ENCODE measurements around the gene PNMA1. TPM values are rescaled to one million over a fixed set of nuclear protein-coding genes. Genes with fewer than 3 reads are reported as not detected.

PNMA1 gene
- total RNA-seq, 2 experiments from 2014 or later: 6.0 to 14.5 TPM

- ChIA-PET CTCF (ENCODE audit: unreplicated experiment) (interaction anchor here (1.3 to 1.7 kb wide), 3 partner anchors 15 to 21 kb away, joined by 3 to 4 read pairs (median 4); no protein-coding TSS in a partner anchor), POLR2A (interaction anchor here (0.5 to 4.0 kb wide), 6 partner anchors 9 to 1071 kb away, joined by 3 to 17 read pairs (median 4); no protein-coding TSS in a partner anchor)
- no TSS peak for BruUV-seq (replicated peaks)
- H4K20me1 ChIP-seq (ENCODE audit: insufficient read depth, low read length): peaks cover 70% of the 10 kb centered on the region
- H3K79me2 ChIP-seq (ENCODE audit: insufficient read depth, low read depth, low read length): peaks cover 100% of the 10 kb centered on the region
- peaks cover 38% of the 10 kb centered on the region for H3K36me3 ChIP-seq (ENCODE audit: insufficient read depth, low read length)
- peak overlapping the region; percentile 70 for H3K27ac ChIP-seq (ENCODE audit: low read depth, low read length, poor library complexity, severe bottlenecking)
- no peaks in the 10 kb centered on the region for H3K9me2 ChIP-seq (ENCODE audit: insufficient read depth, low read length)
- peak overlapping the region; percentile 58 for H3K4me3 ChIP-seq (ENCODE audit: low read depth, low read length, poor library complexity, severe bottlenecking)
- peak overlapping the region; percentile 89 for H3K4me2 ChIP-seq (ENCODE audit: low read length)
- no peak for TF ChIP-seq EZH2phosphoT487 (IDR thresholded peaks at IDR 0.05; ENCODE audit: borderline replicate concordance, low read depth, low read length)
- TF ChIP-seq CTCF (conservative IDR thresholded peaks at IDR 0.05; ENCODE audit: low read length): no peak
- no peak for DNase-seq (ENCODE audit: low spot score)
- intact Hi-C loops (cut with micrococcal nuclease; ENCODE audit: unreplicated experiment): loop anchor here (5.0 kb wide), 1 partner anchor 83 kb away; no protein-coding TSS in a partner anchor
- H2AFZ ChIP-seq (ENCODE audit: low read length): no peak overlapping the region
- H3K4me1 ChIP-seq (ENCODE audit: insufficient read depth, low read length, poor library complexity, severe bottlenecking): peaks cover 87% of the 10 kb centered on the region
- H3K9me3 ChIP-seq (ENCODE audit: low read length): no peaks in the 10 kb centered on the region
Measured at GRCh38 chr14:73744175-73744867, 30.1 kb upstream of the PNMA1 start.

- TF ChIP-seq CTCF (conservative IDR thresholded peaks at IDR 0.05; ENCODE audit: low read length): no peak
- TF ChIP-seq EZH2phosphoT487 (IDR thresholded peaks at IDR 0.05; ENCODE audit: borderline replicate concordance, low read depth, low read length): no peak
- Histone ChIP-seq H3K36me3 (ENCODE audit: insufficient read depth, low read length) (peaks cover 46% of the 10 kb centered on the region), H3K4me3 (ENCODE audit: low read depth, low read length, poor library complexity, severe bottlenecking) (peak overlapping the region; percentile 58), H3K27ac (ENCODE audit: low read depth, low read length, poor library complexity, severe bottlenecking) (peak overlapping the region; percentile 70), H2AFZ (ENCODE audit: low read length) (no peak overlapping the region), H3K9me2 (ENCODE audit: insufficient read depth, low read length) (no peaks in the 10 kb centered on the region), H3K4me2 (ENCODE audit: low read length) (peak overlapping the region; percentile 89), H3K9me3 (ENCODE audit: low read length) (no peaks in the 10 kb centered on the region), H4K20me1 (ENCODE audit: insufficient read depth, low read length) (peaks cover 63% of the 10 kb centered on the region), H3K4me1 (ENCODE audit: insufficient read depth, low read length, poor library complexity, severe bottlenecking) (peaks cover 79% of the 10 kb centered on the region), H3K79me2 (ENCODE audit: insufficient read depth, low read depth, low read length) (peaks cover 100% of the 10 kb centered on the region)
- DNase-seq (ENCODE audit: low spot score): peak; percentile 68
- CTCF ChIA-PET (ENCODE audit: unreplicated experiment): interaction anchor here (0.8 to 1.7 kb wide), 5 partner anchors 11 to 30 kb away, joined by 4 to 5 read pairs (median 4); no protein-coding TSS in a partner anchor
- no TSS peak for BruUV-seq (replicated peaks)
- POLR2A ChIA-PET: interaction anchor here (0.8 to 4.0 kb wide), 7 partner anchors 10 to 46 kb away, joined by 3 to 17 read pairs (median 3); a partner anchor contains a TSS
- intact Hi-C loops (cut with micrococcal nuclease; ENCODE audit: unreplicated experiment): loop anchor here (1.0 to 5.0 kb wide), 3 partner anchors 11 to 84 kb away; no protein-coding TSS in a partner anchor
Measured at GRCh38 chr14:73743431-73743931, 29.3 kb upstream of the PNMA1 start.
